GM23338 (cell line): ENCODE measurements around the gene ECSCR. TPM values are rescaled to one million over a fixed set of nuclear protein-coding genes. Genes with fewer than 3 reads are reported as not detected.

ENCODE experiments used
- ATAC-seq: fragments of 200-7000 bp; cut with Tn5 transposase; 3 replicates; pipeline ENCODE4 v1.9.1; 2020
- DNase-seq: peaks from one replicate; pipeline ENCODE4 v3.0.0-alpha.2; 2015; ENCODE audit warnings: low spot score
- H2AFZ ChIP-seq: fragments of 200-600 bp; sonication (generic); 2 replicates; pipeline ENCODE4 v1.8.0; 2016; ENCODE audit warnings: antibody characterized with exemption, mild to moderate bottlenecking, moderate library complexity
- H3F3A ChIP-seq: fragments of 200-600 bp; sonication (generic); replicated peaks from 2 replicates; pipeline ENCODE4 v1.8.0; 2017; ENCODE audit warnings: antibody characterized with exemption, mixed run types, low read depth
- H3K27ac ChIP-seq: fragments of 200-600 bp; sonication (generic); 2 replicates; pipeline ENCODE4 v1.6.1; 2016; ENCODE audit warnings: low read depth
- H3K27me3 ChIP-seq: fragments of 200-600 bp; sonication (generic); 2 replicates; pipeline ENCODE4 v1.8.0; 2016; ENCODE audit warnings: mild to moderate bottlenecking, mixed run types, moderate library complexity; ENCODE audit not compliant: insufficient read depth
- H3K36me3 ChIP-seq: fragments of 200-600 bp; sonication (generic); 2 replicates; pipeline ENCODE4 v1.8.0; 2016; ENCODE audit warnings: mild to moderate bottlenecking; ENCODE audit not compliant: insufficient read depth
- H3K4me1 ChIP-seq: fragments of 200-600 bp; sonication (generic); 2 replicates; pipeline ENCODE4 v1.8.0; 2016; ENCODE audit warnings: mild to moderate bottlenecking, moderate library complexity; ENCODE audit not compliant: insufficient read depth
- H3K4me2 ChIP-seq: fragments of 200-600 bp; sonication (generic); 2 replicates; pipeline ENCODE4 v1.7.1; 2017; ENCODE audit warnings: mixed run types
- H3K4me3 ChIP-seq: fragments of 200-600 bp; sonication (generic); 2 replicates; pipeline ENCODE4 v1.6.1; 2016; ENCODE audit warnings: mixed run types
- H3K79me2 ChIP-seq: fragments of 200-600 bp; sonication (generic); replicated peaks from 2 replicates; pipeline ENCODE4 v1.8.0; 2017; ENCODE audit warnings: mild to moderate bottlenecking; ENCODE audit not compliant: insufficient read depth
- H3K9me2 ChIP-seq: fragments of 200-600 bp; sonication (generic); 2 replicates; pipeline ENCODE4 v1.8.0; 2017; ENCODE audit not compliant: insufficient read depth
- H4K20me1 ChIP-seq: fragments of 200-600 bp; sonication (generic); replicated peaks from 2 replicates; pipeline ENCODE4 v1.8.0; 2017; ENCODE audit warnings: mild to moderate bottlenecking; ENCODE audit not compliant: insufficient read depth
- H3K27ac Mint-ChIP-seq: 2 replicates; pipeline ENCODE4 v1.8.0; 2020; ENCODE audit warnings: inconsistent platforms, mild to moderate bottlenecking, moderate library complexity, mixed read lengths
- H3K27me3 Mint-ChIP-seq: 3 replicates; pipeline ENCODE4 v1.8.0; 2022; ENCODE audit warnings: low read depth, mild to moderate bottlenecking, moderate library complexity, mixed read lengths, inconsistent platforms; ENCODE audit not compliant: insufficient read depth, poor library complexity
- H3K36me3 Mint-ChIP-seq: 3 replicates; pipeline ENCODE4 v1.8.0; 2021; ENCODE audit warnings: low read depth, mild to moderate bottlenecking, inconsistent platforms, moderate library complexity, mixed read lengths
- H3K4me1 Mint-ChIP-seq: 3 replicates; pipeline ENCODE4 v1.8.0; 2020; ENCODE audit warnings: mild to moderate bottlenecking, inconsistent platforms, mixed read lengths
- H3K4me3 Mint-ChIP-seq: 3 replicates; pipeline ENCODE4 v1.8.0; 2021; ENCODE audit warnings: moderate library complexity, mild to moderate bottlenecking, inconsistent platforms, mixed read lengths
- H3K9me3 Mint-ChIP-seq: 3 replicates; pipeline ENCODE4 v1.8.0; 2020; ENCODE audit warnings: moderate library complexity, mild to moderate bottlenecking, inconsistent platforms, mixed read lengths
- JUNB ChIP-seq: IDR thresholded peaks from one replicate; pipeline ENCODE4 v1.6.1; 2016; ENCODE audit warnings: antibody characterized with exemption; ENCODE audit not compliant: unreplicated experiment
- polyA plus RNA-seq: library from polyadenylated mRNA; unstranded; fragments of >200 nt; fragmentation: Nextera tagmentation; extraction: Ambion mirVana; gene quantifications from 2 replicates; pipeline ENCODE4 v1.2.1, GENCODE V29; 2016
- total RNA-seq: library from RNA; depleted of rRNA; stranded (reverse); fragments of >200 nt; shearing (Covaris generic); gene quantifications from 2 replicates; pipeline ENCODE4 v1.2.3, GENCODE V29; 2014
- TF ChIP-seq, protein P1 (sequence below): IDR thresholded peaks from 2 replicates; pipeline ENCODE4 v1.6.1; 2016; ENCODE audit warnings: antibody characterized with exemption
- TF ChIP-seq, protein P2 (sequence below): fragments of 250-450 bp; sonication (Bioruptor Pico); IDR thresholded peaks from 2 replicates; pipeline ENCODE4 v1.5.0; 2020; ENCODE audit warnings: mild to moderate bottlenecking, moderate library complexity
- TF ChIP-seq, protein P3 (sequence below): IDR thresholded peaks from one replicate; pipeline ENCODE4 v1.6.1; 2018; ENCODE audit warnings: antibody characterized with exemption; ENCODE audit not compliant: unreplicated experiment

The ECSCR gene
- total and polyA plus RNA-seq, 2 experiments from 2014 or later = 2.2 to 2.6 TPM

DNA sequence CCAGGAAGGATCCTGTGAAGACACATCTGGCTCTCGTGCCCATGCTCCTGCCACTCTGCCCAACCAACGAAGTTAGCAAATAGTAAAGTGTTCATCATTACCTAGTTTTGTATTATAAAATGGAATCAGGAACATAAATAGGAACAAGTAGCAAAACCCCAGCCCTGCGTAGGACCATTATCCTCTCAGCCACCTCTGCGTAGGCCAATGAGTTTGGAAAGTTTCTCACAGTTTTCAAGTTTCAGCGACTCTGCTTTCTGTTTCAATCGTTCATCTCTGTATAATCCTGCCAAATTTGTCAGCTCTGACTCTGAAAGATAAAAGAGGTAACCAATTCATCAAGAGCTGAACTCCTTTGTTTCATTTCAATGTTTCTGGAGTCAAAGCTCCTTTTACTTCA, 48.6 kb downstream of the ECSCR start:
- Mint-ChIP-seq H3K4me3 (no peak overlapping the region), H3K4me1 (peaks cover 4% of the 10 kb centered on the region; the same call in 1 of the 3 replicates), H3K27me3 (peaks cover 1% of the 10 kb centered on the region), H3K27ac (no peak overlapping the region), H3K9me3 (no peaks in the 10 kb centered on the region), H3K36me3 (peaks cover 10% of the 10 kb centered on the region)
- no peak overlapping the region for H2AFZ ChIP-seq
- no peaks in the 10 kb centered on the region for H3K4me1 ChIP-seq
- H3K4me2 ChIP-seq = no peak overlapping the region
- TF ChIP-seq, protein P1, sequence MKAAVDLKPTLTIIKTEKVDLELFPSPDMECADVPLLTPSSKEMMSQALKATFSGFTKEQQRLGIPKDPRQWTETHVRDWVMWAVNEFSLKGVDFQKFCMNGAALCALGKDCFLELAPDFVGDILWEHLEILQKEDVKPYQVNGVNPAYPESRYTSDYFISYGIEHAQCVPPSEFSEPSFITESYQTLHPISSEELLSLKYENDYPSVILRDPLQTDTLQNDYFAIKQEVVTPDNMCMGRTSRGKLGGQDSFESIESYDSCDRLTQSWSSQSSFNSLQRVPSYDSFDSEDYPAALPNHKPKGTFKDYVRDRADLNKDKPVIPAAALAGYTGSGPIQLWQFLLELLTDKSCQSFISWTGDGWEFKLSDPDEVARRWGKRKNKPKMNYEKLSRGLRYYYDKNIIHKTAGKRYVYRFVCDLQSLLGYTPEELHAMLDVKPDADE = no peak
- TF ChIP-seq, protein P2, sequence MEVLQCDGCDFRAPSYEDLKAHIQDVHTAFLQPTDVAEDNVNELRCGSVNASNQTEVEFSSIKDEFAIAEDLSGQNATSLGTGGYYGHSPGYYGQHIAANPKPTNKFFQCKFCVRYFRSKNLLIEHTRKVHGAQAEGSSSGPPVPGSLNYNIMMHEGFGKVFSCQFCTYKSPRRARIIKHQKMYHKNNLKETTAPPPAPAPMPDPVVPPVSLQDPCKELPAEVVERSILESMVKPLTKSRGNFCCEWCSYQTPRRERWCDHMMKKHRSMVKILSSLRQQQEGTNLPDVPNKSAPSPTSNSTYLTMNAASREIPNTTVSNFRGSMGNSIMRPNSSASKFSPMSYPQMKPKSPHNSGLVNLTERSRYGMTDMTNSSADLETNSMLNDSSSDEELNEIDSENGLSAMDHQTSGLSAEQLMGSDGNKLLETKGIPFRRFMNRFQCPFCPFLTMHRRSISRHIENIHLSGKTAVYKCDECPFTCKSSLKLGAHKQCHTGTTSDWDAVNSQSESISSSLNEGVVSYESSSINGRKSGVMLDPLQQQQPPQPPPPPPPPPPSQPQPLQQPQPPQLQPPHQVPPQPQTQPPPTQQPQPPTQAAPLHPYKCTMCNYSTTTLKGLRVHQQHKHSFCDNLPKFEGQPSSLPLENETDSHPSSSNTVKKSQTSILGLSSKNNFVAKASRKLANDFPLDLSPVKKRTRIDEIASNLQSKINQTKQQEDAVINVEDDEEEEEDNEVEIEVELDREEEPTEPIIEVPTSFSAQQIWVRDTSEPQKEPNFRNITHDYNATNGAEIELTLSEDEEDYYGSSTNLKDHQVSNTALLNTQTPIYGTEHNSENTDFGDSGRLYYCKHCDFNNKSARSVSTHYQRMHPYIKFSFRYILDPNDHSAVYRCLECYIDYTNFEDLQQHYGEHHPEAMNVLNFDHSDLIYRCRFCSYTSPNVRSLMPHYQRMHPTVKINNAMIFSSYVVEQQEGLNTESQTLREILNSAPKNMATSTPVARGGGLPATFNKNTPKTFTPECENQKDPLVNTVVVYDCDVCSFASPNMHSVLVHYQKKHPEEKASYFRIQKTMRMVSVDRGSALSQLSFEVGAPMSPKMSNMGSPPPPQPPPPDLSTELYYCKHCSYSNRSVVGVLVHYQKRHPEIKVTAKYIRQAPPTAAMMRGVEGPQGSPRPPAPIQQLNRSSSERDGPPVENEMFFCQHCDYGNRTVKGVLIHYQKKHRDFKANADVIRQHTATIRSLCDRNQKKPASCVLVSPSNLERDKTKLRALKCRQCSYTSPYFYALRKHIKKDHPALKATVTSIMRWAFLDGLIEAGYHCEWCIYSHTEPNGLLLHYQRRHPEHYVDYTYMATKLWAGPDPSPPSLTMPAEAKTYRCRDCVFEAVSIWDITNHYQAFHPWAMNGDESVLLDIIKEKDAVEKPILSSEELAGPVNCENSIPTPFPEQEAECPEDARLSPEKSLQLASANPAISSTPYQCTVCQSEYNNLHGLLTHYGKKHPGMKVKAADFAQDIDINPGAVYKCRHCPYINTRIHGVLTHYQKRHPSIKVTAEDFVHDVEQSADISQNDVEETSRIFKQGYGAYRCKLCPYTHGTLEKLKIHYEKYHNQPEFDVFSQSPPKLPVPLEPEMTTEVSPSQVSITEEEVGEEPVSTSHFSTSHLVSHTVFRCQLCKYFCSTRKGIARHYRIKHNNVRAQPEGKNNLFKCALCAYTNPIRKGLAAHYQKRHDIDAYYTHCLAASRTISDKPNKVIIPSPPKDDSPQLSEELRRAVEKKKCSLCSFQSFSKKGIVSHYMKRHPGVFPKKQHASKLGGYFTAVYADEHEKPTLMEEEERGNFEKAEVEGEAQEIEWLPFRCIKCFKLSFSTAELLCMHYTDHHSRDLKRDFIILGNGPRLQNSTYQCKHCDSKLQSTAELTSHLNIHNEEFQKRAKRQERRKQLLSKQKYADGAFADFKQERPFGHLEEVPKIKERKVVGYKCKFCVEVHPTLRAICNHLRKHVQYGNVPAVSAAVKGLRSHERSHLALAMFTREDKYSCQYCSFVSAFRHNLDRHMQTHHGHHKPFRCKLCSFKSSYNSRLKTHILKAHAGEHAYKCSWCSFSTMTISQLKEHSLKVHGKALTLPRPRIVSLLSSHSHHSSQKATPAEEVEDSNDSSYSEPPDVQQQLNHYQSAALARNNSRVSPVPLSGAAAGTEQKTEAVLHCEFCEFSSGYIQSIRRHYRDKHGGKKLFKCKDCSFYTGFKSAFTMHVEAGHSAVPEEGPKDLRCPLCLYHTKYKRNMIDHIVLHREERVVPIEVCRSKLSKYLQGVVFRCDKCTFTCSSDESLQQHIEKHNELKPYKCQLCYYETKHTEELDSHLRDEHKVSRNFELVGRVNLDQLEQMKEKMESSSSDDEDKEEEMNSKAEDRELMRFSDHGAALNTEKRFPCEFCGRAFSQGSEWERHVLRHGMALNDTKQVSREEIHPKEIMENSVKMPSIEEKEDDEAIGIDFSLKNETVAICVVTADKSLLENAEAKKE (CRISPR knock-in tag) = no peak
- 0 out of 2 replicates have a peak, but pooled peaks cover 3% of the 10 kb centered on the region for H3F3A ChIP-seq
- no peaks in the 10 kb centered on the region for H4K20me1 ChIP-seq
- no peaks in the 10 kb centered on the region for H3K27me3 ChIP-seq
- no peak overlapping the region for H3K4me3 ChIP-seq
- no peaks in the 10 kb centered on the region for H3K36me3 ChIP-seq
- no peak overlapping the region for H3K27ac ChIP-seq
- H3K9me2 ChIP-seq = no peaks in the 10 kb centered on the region
- no peak for ATAC-seq
- DNase-seq = no peak
- H3K79me2 ChIP-seq = no peaks in the 10 kb centered on the region

DNA sequence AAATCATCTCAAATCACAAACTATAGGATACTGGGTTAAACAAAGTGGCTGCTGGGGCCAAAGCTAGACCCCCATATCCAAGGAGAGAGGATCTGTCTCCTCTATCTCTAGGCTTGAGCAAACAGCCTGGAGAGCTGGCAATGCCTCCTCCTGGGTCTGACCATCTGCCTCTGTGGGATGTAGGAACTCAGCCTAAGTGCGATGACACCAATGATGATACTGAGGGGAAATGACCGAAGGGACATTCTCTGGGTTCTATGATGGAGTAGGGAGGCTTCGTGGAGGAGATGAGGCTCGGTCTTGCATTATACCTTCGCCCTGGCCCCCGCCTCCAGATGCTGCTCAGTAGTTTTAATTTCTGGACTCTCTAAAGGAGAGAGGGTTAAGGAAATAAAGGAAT, 49.4 kb downstream of the ECSCR start:
- peaks cover 2% of the 10 kb centered on the region for H3K36me3 Mint-ChIP-seq
- Histone ChIP-seq H3K4me1 (no peaks in the 10 kb centered on the region), H3K79me2 (no peaks in the 10 kb centered on the region), H3K36me3 (no peaks in the 10 kb centered on the region), H3K4me2 (no peak overlapping the region), H2AFZ (no peak overlapping the region), H3K4me3 (no peak overlapping the region), H3K27me3 (no peaks in the 10 kb centered on the region), H3F3A (0 out of 2 replicates have a peak, but pooled peaks cover 3% of the 10 kb centered on the region), H4K20me1 (no peaks in the 10 kb centered on the region), H3K27ac (no peak overlapping the region), H3K9me2 (no peaks in the 10 kb centered on the region)
- peaks cover 1% of the 10 kb centered on the region for H3K27me3 Mint-ChIP-seq
- no peaks in the 10 kb centered on the region for H3K4me1 Mint-ChIP-seq
- DNase-seq (no peak), ATAC-seq (no peak)
- TF ChIP-seq JUNB = no peak
- TF ChIP-seq, protein P3, sequence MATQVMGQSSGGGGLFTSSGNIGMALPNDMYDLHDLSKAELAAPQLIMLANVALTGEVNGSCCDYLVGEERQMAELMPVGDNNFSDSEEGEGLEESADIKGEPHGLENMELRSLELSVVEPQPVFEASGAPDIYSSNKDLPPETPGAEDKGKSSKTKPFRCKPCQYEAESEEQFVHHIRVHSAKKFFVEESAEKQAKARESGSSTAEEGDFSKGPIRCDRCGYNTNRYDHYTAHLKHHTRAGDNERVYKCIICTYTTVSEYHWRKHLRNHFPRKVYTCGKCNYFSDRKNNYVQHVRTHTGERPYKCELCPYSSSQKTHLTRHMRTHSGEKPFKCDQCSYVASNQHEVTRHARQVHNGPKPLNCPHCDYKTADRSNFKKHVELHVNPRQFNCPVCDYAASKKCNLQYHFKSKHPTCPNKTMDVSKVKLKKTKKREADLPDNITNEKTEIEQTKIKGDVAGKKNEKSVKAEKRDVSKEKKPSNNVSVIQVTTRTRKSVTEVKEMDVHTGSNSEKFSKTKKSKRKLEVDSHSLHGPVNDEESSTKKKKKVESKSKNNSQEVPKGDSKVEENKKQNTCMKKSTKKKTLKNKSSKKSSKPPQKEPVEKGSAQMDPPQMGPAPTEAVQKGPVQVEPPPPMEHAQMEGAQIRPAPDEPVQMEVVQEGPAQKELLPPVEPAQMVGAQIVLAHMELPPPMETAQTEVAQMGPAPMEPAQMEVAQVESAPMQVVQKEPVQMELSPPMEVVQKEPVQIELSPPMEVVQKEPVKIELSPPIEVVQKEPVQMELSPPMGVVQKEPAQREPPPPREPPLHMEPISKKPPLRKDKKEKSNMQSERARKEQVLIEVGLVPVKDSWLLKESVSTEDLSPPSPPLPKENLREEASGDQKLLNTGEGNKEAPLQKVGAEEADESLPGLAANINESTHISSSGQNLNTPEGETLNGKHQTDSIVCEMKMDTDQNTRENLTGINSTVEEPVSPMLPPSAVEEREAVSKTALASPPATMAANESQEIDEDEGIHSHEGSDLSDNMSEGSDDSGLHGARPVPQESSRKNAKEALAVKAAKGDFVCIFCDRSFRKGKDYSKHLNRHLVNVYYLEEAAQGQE = no peak
- H3K27ac Mint-ChIP-seq = no peak overlapping the region
- H3K4me3 Mint-ChIP-seq = no peak overlapping the region
- H3K9me3 Mint-ChIP-seq = no peaks in the 10 kb centered on the region
